K562 (cell line): Measurements from ENCODE around the gene SHOC1.

Source experiments
- RERE ChIP-seq: sonication (generic); formaldehyde crosslinking; IDR thresholded peaks from 2 replicates; pipeline ENCODE4 v1.8.0; 2023; ENCODE audit warnings: missing genetic modification reagents, mild to moderate bottlenecking, borderline replicate concordance
- ZBTB26 ChIP-seq: fragments of 450-650 bp; formaldehyde crosslinking; IDR thresholded peaks from 2 replicates; pipeline ENCODE4 v1.4.0; 2022; ENCODE audit warnings: missing genetic modification characterization

- TF ChIP-seq ZBTB26 (CRISPR knock-in tag) (no peak), RERE (CRISPR knock-in tag) (no peak)
Observed at GRCh38 chr9:111819360-111819759, 24.6 kb upstream of the SHOC1 start.
